K562 (cell line): Measurements from ENCODE around the gene SAP25. TPM values are rescaled to one million over a fixed set of nuclear protein-coding genes. Genes with fewer than 3 reads are reported as not detected.

Experiments used
- HDAC2 ChIP-seq: fragments of 450-650 bp; IDR thresholded peaks from 2 replicates; pipeline ENCODE4 v1.6.1; 2016; ENCODE audit warnings: mild to moderate bottlenecking
- KDM4B ChIP-seq, 2 experiments: fragments of 450-650 bp in 1 of 2; sonication (generic) in 1 of 2; IDR thresholded peaks; 2 replicates each; pipeline ENCODE4 v1.6.1; 2016 to 2017; ENCODE audit warnings: borderline replicate concordance in 2 of 2, antibody characterized with exemption in 1 of 2, low read depth in 1 of 2, mild to moderate bottlenecking in 1 of 2
- MEF2D ChIP-seq: conservative IDR thresholded peaks from 2 replicates; pipeline ENCODE4 v1.6.1; 2016; ENCODE audit warnings: low read depth, missing genetic modification characterization, missing compliant biosample characterization
- PTRF ChIP-seq: fragments of 450-650 bp; IDR thresholded peaks from 2 replicates; pipeline ENCODE4 v1.6.1; 2016; ENCODE audit warnings: mild to moderate bottlenecking, missing genetic modification characterization, missing compliant biosample characterization
- SIX5 ChIP-seq, 2 experiments: IDR thresholded peaks; 2 replicates each; pipeline ENCODE4 v1.6.1; 2011; ENCODE audit warnings: low read length in 2 of 2, borderline replicate concordance in 1 of 2, low read depth in 1 of 2, mild to moderate bottlenecking in 1 of 2, moderate library complexity in 1 of 2; ENCODE audit not compliant: insufficient read depth in 1 of 2
- SMARCB1 ChIP-seq: IDR thresholded peaks from 2 replicates; pipeline ENCODE4 v1.6.1; 2011; ENCODE audit warnings: improper control_type of control experiment, low read depth; ENCODE audit not compliant: insufficient read length
- SUPT5H ChIP-seq: fragments of 450-650 bp; IDR thresholded peaks from 2 replicates; pipeline ENCODE4 v1.6.1; 2016
- TEAD2 ChIP-seq: fragments of 450-650 bp; IDR thresholded peaks from 2 replicates; pipeline ENCODE4 v1.6.1; 2016; ENCODE audit warnings: missing genetic modification characterization, control low read depth, missing compliant biosample characterization
- ZNF253 ChIP-seq: fragments of 250-450 bp; sonication (Bioruptor Pico); conservative IDR thresholded peaks from 2 replicates; pipeline ENCODE4 v1.6.1; 2021; ENCODE audit warnings: mild to moderate bottlenecking
- ZNF695 ChIP-seq: fragments of 450-650 bp; formaldehyde crosslinking; IDR thresholded peaks from 2 replicates; pipeline ENCODE4 v1.4.0; 2020; ENCODE audit warnings: mild to moderate bottlenecking, moderate library complexity
- ZNF699 ChIP-seq: fragments of 250-450 bp; sonication (Bioruptor Pico); IDR thresholded peaks from 2 replicates; pipeline ENCODE4 v1.8.0; 2021; ENCODE audit warnings: mild to moderate bottlenecking, moderate library complexity; ENCODE audit not compliant: insufficient replicate concordance
- polyA plus RNA-seq, 8 experiments: library from polyadenylated mRNA; depleted of rRNA in 4 of 8; stranded (reverse) in 5 of 8; unstranded in 3 of 8; fragments of >200 nt; fragmentation: Nextera tagmentation in 2 of 8; fragmentation: Illumina TruSeq in 1 of 8; extraction: Ambion mirVana in 2 of 8; extraction: Trizol in 1 of 8; gene quantifications; 2 replicates each; pipeline versions ENCODE4 v1.2.1 to v1.2.3, GENCODE V29; 2011 to 2014; ENCODE audit warnings: inconsistent platforms in 1 of 8, missing spikeins in 1 of 8
- total RNA-seq, 7 experiments: library from RNA; depleted of rRNA in 6 of 7; stranded (reverse); fragments of >200 nt in 6 of 7; fragmentation: Illumina TruSeq in 2 of 7; extraction: Trizol in 2 of 7; gene quantifications; 2 replicates each; pipeline versions ENCODE4 v1.2.1 to v1.2.3, GENCODE V29; 2011 to 2021; ENCODE audit warnings: low replicate concordance in 1 of 7
- TF ChIP-seq, protein P1 (sequence below): fragments of 250-450 bp; sonication (Bioruptor Pico); IDR thresholded peaks from 2 replicates; pipeline ENCODE4 v1.8.0; 2022; ENCODE audit warnings: moderate library complexity, mild to moderate bottlenecking, inconsistent platforms
- TF ChIP-seq, protein P2 (sequence below), 3 experiments: IDR thresholded peaks in 2 of 3; conservative IDR thresholded peaks in 1 of 3; 2 replicates each; pipeline ENCODE4 v1.5.1; 2011 to 2012; ENCODE audit warnings: low read length in 3 of 3, mild to moderate bottlenecking in 3 of 3, control low read depth in 2 of 3, improper control_type of control experiment in 1 of 3, inconsistent platforms in 1 of 3, low read depth in 1 of 3, mixed read lengths in 1 of 3, moderate library complexity in 1 of 3; ENCODE audit not compliant: insufficient read depth in 2 of 3
- TF ChIP-seq, protein P3 (sequence below), 2 experiments: fragments of 450-650 bp; IDR thresholded peaks; 2 replicates each; pipeline ENCODE4 v1.6.1; 2016; ENCODE audit warnings: mild to moderate bottlenecking in 2 of 2, borderline replicate concordance in 1 of 2, low read depth in 1 of 2, moderate library complexity in 1 of 2

SAP25 gene
- total and polyA plus RNA-seq, 9 of the 15 experiments (the other 6 are each of a cell fraction or from before 2014, with no cell fraction given): 0.13 to 5.3 (median 0.78) TPM; not detected in 1

DNA sequence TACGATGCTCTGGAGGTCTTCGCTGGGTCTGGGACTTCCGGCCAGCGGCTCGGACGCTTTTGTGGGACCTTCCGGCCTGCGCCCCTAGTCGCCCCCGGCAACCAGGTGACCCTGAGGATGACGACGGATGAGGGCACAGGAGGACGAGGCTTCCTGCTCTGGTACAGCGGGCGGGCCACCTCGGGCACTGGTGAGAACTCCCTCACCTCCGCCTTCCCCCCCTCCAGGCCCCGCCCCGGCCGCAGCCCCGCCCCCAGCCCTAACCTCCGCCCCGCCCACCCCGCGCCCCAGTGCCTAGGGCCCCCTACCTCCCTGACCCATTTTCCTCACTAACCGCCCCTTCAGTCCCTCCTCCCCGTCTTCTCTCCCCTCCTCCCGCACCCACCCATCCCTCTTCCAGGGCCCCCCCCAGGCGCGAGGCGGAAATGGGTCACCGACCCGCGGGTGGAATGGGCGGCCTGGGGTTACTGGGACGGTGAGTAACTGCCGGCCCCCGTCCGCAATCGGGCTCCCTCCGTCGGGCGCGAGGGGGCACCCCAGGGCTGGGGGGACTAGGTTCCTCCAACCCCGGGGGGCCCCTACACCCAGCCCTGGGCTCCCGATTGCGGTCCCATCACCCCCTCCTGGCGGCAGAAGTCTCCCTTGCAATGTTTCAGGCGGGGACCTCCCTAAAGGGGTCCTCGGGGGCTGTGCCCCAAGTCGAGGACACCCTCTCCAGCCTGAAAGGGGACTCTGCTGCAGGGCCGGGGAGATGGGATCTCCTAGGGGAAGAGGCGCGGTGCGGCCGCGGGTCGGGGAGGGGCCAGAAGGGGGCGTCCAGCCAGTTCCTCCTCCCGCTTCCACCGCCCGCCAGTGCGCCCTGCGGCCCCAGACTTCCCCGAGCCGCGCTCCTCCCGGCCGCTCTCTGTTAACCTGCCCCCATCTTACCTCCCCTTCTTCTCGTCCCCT, 30.6 kb upstream of the SAP25 start (continued):
- TF ChIP-seq HDAC2: peak; percentile 96
- TF ChIP-seq, protein P1, sequence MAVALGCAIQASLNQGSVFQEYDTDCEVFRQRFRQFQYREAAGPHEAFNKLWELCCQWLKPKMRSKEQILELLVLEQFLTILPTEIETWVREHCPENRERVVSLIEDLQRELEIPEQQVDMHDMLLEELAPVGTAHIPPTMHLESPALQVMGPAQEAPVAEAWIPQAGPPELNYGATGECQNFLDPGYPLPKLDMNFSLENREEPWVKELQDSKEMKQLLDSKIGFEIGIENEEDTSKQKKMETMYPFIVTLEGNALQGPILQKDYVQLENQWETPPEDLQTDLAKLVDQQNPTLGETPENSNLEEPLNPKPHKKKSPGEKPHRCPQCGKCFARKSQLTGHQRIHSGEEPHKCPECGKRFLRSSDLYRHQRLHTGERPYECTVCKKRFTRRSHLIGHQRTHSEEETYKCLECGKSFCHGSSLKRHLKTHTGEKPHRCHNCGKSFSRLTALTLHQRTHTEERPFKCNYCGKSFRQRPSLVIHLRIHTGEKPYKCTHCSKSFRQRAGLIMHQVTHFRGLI (CRISPR knock-in tag): no peak
- TF ChIP-seq SIX5 (IDR thresholded peaks at IDR 0.05; ENCODE audit: borderline replicate concordance in 1 of 2, insufficient read depth in 1 of 2, low read depth in 1 of 2, low read length in 2 of 2): no peak
- peak; percentile 35 for TF ChIP-seq SUPT5H
- no peak for TF ChIP-seq PTRF (tag)
- no peak for TF ChIP-seq ZNF695 (CRISPR knock-in tag)
- TF ChIP-seq ZNF699 (CRISPR knock-in tag): no peak
- TF ChIP-seq, protein P2, sequence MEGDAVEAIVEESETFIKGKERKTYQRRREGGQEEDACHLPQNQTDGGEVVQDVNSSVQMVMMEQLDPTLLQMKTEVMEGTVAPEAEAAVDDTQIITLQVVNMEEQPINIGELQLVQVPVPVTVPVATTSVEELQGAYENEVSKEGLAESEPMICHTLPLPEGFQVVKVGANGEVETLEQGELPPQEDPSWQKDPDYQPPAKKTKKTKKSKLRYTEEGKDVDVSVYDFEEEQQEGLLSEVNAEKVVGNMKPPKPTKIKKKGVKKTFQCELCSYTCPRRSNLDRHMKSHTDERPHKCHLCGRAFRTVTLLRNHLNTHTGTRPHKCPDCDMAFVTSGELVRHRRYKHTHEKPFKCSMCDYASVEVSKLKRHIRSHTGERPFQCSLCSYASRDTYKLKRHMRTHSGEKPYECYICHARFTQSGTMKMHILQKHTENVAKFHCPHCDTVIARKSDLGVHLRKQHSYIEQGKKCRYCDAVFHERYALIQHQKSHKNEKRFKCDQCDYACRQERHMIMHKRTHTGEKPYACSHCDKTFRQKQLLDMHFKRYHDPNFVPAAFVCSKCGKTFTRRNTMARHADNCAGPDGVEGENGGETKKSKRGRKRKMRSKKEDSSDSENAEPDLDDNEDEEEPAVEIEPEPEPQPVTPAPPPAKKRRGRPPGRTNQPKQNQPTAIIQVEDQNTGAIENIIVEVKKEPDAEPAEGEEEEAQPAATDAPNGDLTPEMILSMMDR (IDR thresholded peaks at IDR 0.05 in 2 of 3, conservative IDR thresholded peaks at IDR 0.05 in 1 of 3; ENCODE audit: insufficient read depth in 2 of 3, low read depth in 1 of 3, low read length in 3 of 3): peak; percentile 50 to 75 (median 65); a peak in 5 of 6 replicates
- TF ChIP-seq TEAD2 (tag): no peak
- TF ChIP-seq SMARCB1: no peak
- TF ChIP-seq ZNF253 (CRISPR knock-in tag): no peak
- TF ChIP-seq MEF2D (tag): no peak
- no peak for TF ChIP-seq KDM4B (IDR thresholded peaks at IDR 0.05; ENCODE audit: borderline replicate concordance in 2 of 2, low read depth in 1 of 2)
- TF ChIP-seq, protein P3, sequence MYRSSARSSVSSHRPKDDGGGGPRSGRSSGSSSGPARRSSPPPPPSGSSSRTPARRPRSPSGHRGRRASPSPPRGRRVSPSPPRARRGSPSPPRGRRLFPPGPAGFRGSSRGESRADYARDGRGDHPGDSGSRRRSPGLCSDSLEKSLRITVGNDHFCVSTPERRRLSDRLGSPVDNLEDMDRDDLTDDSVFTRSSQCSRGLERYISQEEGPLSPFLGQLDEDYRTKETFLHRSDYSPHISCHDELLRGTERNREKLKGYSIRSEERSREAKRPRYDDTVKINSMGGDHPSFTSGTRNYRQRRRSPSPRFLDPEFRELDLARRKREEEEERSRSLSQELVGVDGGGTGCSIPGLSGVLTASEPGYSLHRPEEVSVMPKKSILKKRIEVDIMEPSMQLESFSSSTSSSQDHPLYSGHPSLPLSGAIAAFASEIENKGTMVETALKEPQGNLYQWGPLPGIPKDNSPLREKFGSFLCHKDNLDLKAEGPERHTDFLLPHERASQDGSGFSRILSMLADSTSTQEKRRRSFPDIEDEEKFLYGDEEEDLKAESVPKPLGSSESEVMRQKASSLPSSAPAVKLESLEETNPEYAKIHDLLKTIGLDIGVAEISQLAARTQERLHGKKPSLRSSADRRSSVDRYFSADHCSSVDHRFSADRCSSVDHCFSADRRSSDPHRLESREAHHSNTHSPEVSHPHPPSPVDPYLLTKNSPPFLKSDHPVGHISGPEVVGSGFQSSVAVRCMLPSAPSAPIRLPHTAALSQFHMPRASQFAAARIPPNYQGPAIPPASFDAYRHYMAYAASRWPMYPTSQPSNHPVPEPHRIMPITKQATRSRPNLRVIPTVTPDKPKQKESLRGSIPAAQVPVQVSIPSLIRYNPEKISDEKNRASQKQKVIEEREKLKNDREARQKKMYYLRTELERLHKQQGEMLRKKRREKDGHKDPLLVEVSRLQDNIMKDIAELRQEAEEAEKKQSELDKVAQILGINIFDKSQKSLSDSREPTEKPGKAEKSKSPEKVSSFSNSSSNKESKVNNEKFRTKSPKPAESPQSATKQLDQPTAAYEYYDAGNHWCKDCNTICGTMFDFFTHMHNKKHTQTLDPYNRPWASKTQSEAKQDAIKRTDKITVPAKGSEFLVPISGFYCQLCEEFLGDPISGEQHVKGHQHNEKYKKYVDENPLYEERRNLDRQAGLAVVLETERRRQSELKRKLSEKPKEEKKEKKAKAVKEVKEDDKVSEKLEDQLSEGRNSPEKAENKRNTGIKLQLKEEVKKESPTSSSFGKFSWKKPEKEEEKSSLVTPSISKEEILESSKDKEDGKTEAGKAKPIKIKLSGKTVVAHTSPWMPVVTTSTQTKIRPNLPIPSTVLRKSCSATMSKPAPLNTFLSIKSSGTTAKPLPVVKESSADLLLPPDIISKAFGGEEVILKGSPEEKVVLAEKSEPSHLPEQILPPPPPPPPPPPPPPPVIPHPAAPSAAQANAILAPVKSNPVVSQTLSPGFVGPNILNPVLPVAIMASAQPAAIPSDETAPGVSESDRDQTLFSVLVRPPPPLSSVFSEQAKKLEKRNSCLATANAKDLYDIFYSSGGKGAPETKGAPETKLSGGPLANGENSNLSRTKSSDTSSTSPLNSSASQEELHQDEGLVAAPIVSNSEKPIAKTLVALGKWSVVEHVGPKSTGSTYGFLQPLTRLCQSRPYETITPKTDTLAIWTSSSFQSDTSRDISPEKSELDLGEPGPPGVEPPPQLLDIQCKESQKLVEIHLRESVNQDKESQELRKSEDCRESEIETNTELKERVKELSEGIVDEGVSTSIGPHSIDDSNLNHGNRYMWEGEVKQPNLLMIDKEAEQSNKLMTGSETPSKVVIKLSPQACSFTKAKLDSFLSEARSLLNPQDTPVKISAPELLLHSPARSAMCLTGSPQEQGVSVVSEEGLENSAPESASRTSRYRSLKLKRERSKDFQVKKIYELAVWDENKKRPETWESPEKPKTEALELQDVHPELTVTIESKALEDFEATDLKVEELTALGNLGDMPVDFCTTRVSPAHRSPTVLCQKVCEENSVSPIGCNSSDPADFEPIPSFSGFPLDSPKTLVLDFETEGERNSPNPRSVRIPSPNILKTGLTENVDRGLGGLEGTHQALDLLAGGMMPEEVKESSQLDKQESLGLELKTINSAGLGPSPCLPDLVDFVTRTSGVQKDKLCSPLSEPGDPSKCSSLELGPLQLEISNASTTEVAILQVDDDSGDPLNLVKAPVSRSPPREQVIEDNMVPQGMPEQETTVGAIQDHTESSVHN (IDR thresholded peaks at IDR 0.05; ENCODE audit: borderline replicate concordance in 1 of 2, low read depth in 1 of 2): no peak
